D341Med (cell line): ENCODE data around the gene MMP11.
A peak's percentile ranks its signal among the peaks of the same experiment; 100 is the strongest.

Experiments used
- DNase-seq: peaks from one replicate; pipeline ENCODE4 v3.0.0; 2012; ENCODE audit warnings: low spot score

MMP11 gene

GRCh38 chr22:23803001-23803819 lies 30.6 kb downstream of the MMP11 start:
- DNase-seq, result no peak

DNA sequence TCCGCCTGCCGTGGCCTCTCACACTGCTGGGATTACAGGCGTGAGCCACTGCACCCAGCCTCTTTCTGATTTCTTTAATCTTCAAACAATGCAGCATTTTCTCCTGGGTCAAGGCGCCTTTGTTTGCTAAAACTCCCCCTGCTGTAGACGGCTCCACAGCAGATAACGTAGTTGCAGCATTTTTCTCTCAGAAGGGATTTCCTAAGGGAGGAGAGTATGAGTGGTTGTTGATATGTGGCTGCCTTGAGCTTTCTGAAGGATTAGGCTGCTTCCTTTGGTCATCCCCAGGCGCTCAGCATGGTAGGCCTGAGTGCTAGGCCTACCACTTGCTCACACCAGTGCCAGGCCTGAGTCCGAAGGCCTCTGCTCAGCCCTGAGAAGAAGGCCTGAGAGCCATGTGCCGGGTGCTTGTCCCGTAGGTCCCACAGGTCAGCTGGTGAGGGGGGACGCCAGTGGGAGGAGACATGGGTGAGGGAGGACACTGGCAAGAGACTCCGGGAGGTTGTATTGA lies 32.2 kb downstream of the MMP11 start:
- no peak for DNase-seq

- DNase-seq, result no peak
These were observed 34.2 kb downstream of the MMP11 start for GRCh38 chr22:23806837-23807236.

- DNase-seq, result no peak
These were observed 39.7 kb downstream of the MMP11 start for GRCh38 chr22:23812378-23812777.

DNA sequence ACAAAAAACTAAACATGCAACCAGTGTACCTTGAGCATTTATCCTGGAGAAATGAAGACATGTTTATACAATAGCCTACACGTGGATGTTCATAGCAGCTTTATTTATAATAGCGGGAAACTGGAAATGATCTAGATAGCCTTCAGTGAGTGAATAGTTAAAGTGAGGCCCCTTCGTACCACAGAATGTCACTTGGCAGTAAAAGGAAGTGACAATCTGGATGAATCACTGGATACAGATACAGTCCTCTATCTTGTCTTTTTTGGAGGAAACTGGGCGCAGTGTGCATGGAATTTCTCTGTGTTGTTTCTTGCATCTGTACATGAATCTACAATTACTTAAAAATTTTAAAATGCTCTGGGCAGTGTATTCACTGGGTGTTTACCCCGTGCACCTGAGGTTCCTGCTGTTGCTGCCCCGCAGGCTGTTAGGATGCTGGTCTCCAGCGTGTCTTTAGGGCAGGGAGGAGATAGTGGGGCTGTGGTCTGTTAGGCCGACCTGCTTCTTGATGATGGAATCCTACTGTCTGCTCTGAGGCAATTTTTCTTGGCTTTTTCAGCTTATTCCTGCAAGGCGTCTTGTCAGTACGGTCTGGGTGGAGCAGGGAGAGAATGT lies 43.0 kb downstream of the MMP11 start:
- DNase-seq, result no peak

DNA sequence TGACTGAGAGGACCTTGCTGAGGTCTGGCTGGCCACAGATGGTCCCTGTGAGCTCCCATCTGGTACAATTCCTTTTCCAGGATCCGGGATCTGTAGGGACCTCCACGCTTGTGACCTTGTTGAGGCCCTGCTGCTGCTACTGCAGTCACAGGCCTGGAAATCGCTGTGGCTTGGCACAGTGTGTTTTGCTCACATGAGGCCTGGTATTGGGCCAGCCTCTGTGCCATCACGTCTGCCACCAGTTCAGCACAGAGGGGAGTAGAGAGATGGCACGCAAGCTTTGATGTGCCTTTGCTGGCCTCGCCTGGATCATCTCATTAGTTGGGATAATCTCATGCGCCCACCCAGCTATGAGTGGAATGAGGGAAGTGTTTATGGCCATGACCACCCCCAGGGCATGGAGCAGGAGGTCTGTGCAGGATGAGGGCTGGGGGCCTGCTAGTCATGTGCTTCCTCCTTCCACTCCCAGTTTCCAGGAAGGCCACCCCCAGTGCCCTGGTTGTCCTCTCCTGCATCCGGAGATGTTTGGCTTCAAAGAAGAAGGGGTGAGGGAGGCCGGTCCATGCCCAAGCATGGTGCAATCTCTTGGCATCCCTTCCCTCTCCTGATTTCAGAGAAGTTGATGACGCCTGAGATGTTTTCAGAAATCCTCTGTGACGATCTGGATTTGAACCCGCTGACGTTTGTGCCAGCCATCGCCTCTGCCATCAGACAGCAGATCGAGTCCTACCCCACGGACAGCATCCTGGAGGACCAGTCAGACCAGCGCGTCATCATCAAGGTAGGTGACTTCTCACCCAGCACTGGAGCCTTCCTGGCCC lies 43.7 kb downstream of the MMP11 start:
- no peak for DNase-seq

DNA sequence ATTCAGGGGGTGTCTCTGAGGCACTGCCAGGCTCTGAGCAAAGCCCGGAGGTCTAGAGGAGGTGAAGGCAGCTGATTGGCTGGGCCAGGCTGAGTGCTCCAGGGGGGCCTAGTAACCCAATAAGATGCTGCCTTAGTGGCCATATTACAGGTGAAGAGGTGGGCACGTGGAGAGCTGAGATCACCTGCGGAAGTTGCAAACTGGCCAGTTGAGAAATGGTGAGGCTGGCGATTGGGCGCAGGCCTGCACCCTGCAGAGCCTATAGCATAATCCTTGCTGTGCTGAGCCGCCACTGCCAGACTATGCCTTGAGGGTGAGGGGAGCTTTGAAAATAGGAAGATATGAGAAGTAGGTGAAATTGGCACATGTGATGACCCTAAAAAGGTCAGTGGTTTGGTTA lies 44.5 kb downstream of the MMP11 start:
- no peak for DNase-seq

- DNase-seq, result no peak
These were observed 45.9 kb downstream of the MMP11 start for GRCh38 chr22:23818541-23818940.

GRCh38 chr22:23820748-23821211 lies 48.1 kb downstream of the MMP11 start:
- DNase-seq, result no peak

DNA sequence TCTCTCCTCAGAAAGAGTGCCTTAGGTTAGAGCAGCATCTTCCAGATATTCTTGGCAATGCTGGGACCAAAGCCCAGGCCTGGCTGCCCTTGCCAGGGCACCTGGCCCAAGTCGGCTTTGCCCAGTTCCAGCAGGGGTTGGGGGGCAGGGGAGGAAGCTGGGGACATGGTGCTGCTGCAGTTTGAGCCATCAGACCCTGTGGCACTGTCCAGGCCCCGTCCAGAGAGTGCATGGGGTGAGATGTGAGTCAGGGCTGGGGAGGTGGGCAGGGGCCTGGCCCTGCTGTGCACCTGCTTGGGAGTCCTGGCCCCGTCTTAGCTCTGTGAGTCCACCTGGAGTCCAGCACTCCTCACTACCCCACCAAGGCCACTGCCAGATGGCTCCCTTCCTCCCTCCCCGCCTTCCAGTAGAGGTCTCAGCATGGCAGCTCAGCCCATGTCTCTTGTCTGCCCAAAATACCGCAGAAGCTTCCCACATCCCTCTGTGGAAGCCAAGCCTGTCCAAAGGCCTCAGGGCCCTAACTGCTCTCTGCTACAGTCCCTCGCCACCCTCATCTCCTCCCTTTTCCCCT lies 49.5 kb downstream of the MMP11 start:
- DNase-seq, result no peak

GRCh38 chr22:23823331-23823791 lies 50.7 kb downstream of the MMP11 start:
- DNase-seq, result no peak

DNA sequence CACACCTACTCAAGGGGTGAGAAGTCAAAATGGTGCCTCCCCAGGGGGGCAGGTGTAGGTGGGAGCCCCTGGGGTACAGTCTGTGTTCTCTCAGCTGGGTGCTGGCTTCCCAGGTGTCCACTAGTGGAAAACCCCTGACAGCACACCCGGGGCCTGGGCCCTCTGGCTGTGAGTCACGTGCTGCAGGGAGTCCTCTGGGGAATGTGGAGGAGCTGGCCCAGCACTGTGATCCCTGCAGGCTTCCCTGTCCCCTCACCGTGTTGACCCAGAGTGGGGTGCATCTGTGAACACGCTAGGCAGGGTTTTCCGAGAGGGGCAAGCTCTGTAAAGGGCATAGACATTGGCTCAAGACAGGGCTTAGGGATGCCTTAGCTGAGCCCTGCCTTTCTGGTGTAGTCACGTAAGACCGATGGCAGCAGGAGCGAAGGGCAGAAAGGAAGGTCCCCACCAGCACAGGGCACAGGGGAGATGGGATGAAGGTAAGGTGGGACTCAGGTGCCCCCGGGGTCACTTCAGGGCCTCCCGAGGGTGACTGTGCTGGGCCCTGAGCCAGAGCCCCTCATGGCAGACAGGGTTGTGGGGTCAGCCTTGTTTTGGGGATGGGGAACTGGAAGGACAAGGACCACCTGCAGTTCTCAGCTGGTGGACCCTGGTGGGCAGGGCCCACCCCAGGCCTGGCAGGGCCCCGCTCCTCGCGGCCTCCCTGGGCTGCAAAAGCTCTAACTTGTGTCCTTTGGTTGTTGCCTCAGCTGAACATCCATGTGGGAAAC lies 52.0 kb downstream of the MMP11 start:
- DNase-seq, result no peak

DNA sequence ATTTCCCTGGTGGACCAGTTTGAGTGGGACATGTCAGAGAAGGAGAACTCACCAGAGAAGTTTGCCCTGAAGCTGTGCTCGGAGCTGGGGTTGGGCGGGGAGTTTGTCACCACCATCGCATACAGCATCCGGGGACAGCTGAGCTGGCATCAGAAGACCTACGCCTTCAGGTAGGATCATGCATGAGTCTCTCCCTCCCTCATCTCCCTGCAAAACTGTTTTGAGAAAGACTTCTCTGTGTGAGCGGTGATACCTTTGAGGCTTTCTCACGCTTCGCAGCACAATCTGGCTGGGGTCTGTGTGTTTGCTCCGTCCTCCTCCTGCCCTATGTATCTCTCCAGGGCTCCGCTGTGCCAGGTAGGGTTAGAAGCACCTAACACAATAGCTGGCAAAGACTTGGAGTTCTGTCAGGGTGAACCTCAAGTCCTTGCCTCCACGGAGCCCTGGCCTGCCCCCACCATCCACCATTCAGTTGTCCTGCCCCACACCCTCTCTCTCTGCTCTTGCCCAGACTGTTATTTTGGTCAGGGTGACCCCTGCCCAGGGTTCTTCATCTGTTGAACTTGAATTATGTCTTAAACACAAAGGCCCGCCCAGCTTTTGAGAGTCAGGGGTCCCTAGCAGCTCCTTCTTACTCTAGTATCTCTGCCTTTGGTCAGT lies 52.7 kb downstream of the MMP11 start:
- DNase-seq, result no peak

- no peak for DNase-seq
These were observed 54.1 kb downstream of the MMP11 start for GRCh38 chr22:23826510-23827350.

GRCh38 chr22:23827351-23827995 lies 54.8 kb downstream of the MMP11 start:
- no peak for DNase-seq

GRCh38 chr22:23828800-23829680 lies 56.4 kb downstream of the MMP11 start:
- peak; percentile 16 for DNase-seq

DNA sequence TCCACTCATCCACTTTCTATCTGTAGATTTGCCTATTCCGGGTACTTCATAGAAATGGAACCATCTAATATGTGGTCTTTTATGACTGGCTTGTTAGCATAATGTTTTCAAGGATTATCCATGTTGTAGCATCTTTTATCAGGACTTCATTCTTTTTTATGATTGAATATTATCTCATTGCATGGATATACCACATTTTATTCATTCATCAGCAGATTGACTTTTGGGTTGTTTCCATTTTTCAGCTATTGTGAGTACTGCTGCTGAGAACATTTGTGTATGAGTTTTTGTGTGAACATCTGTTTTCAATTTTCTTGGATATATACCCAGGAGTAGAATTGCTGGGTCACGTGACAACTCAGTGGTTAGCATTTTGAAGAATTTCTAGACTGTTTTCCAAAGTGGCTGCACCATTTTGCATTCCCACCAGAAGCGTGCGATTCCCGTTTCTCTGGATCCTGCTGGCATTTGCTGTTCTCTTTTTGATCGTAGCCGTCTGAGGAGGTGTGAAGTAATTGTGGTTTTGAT lies 57.3 kb downstream of the MMP11 start:
- no peak for DNase-seq

DNA sequence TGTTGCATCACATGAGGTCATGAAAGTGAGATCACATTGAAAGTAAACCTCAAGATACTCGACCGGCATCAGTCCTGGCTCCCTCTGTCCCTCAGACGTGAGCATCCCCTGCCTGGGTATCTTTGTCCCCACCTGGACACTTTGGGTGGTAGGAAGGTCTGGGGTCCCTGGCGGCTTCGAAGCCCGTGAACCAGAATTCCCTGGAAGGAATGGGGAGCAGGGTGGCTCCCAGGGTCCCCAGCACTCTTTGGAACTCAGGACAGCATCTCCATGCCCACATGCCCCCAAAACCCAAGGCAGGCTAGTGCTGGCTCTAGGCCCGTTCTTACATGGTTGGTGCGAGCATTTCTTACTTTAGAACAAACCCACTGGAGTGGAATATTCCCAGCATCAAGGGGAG lies 58.6 kb downstream of the MMP11 start:
- DNase-seq, result no peak
